Measurements from ENCODE around the gene HDAC7. TPM values are rescaled to one million over a fixed set of nuclear protein-coding genes. Genes with fewer than 3 reads are reported as not detected.

Gene HDAC7
- total and polyA plus RNA-seq, 2 donors from 2014 or later, result 35.0 to 132 TPM

DNA sequence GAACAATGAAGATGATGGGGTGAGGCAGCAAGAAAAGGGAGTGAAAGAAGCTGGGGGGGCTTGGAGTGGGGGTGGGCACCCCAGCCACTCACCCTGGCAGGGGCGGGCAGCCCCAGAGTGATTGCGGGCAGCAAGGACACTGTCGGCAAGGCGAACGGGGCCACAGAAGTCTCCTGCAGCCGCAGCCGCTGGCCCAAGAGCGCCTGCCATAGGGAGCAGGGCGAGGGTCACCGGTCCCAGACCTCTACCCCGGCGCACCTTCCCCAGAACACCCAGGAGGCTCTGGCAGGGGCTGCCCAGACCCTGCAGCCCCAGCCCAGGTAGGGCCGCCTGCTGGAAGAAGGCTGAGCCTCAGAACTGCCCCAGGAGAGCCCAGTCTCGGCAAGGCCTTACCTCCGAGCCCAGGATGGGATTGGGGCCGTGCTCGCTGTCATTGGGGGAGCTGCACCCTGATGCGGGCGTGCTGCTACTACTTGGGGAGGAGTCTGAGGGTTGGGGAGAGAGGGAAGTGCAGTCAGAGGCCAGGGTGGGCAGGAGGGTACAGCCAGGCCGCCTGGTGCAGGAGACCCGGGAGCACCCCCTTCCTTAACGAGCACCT is 23.8 kb downstream of the HDAC7 start:
- Histone ChIP-seq H3K4me3 (ENCODE audit: low read length in 3 of 3) (no peak overlapping the region), H3K36me3 (ENCODE audit: control insufficient read depth in 2 of 3, insufficient read depth in 3 of 3, low read length in 3 of 3) (peaks cover 2 to 26% (median 19%) of the 10 kb centered on the region in 3 donors), H3K4me1 (ENCODE audit: control insufficient read depth in 2 of 3, insufficient read depth in 2 of 3, low read depth in 1 of 3, low read length in 3 of 3) (peaks cover 0 to 19% (median 0%) of the 10 kb centered on the region in 3 donors), H3K27ac (ENCODE audit: low read depth in 2 of 2, low read length in 2 of 2) (no peak overlapping the region), H3K9ac (ENCODE audit: low read length in 3 of 3) (no peak overlapping the region), H3K27me3 (ENCODE audit: control insufficient read depth, insufficient read depth, low read length) (no peaks in the 10 kb centered on the region), H3K9me3 (ENCODE audit: control insufficient read depth in 2 of 3, insufficient read depth in 1 of 3, low read length in 3 of 3) (no peaks in the 10 kb centered on the region)
- no peak for DNase-seq
- no peak for FAIRE-seq
- intact Hi-C loops (cut with DNase I), result no loop called here
- TF ChIP-seq, protein P1, sequence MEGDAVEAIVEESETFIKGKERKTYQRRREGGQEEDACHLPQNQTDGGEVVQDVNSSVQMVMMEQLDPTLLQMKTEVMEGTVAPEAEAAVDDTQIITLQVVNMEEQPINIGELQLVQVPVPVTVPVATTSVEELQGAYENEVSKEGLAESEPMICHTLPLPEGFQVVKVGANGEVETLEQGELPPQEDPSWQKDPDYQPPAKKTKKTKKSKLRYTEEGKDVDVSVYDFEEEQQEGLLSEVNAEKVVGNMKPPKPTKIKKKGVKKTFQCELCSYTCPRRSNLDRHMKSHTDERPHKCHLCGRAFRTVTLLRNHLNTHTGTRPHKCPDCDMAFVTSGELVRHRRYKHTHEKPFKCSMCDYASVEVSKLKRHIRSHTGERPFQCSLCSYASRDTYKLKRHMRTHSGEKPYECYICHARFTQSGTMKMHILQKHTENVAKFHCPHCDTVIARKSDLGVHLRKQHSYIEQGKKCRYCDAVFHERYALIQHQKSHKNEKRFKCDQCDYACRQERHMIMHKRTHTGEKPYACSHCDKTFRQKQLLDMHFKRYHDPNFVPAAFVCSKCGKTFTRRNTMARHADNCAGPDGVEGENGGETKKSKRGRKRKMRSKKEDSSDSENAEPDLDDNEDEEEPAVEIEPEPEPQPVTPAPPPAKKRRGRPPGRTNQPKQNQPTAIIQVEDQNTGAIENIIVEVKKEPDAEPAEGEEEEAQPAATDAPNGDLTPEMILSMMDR (IDR thresholded peaks at IDR 0.05; ENCODE audit: borderline replicate concordance, extremely low read depth, insufficient read depth), result no peak

DNA sequence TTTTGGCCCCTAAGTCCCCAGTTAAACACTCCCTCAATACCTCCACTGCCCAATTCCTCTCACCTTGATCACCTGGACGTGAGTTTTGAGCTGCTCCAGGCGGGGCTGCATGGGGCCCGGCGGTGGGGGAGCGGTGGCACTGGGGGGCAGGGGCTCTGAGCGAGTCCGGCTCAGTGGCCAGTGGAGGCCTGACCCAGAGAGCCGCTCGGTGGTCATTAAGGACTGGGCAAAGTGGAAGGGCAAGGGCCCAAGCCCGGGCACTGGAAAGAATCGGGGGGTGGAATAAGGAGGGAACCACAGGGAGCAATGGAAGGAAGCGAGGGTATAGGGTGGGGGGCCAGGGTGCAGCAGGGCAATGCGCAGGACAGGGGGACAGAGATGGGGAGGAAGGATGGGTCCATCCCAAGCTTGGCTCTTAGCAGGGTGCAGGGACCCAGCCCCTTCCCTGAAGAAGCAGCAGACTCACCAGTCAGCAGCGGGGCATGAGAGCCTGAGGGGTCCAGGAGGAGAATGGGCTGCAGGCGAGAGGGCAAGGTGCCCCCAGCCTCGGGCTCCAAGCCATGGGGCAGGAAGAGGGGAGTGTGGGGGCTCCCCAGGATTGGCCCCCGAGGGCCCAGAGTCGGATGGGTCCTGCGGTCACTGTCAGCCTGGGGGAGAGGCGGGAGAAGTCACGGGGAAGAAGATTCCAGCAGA is 24.4 kb downstream of the HDAC7 start:
- no peak overlapping the region for H3K9ac ChIP-seq (ENCODE audit: low read length in 3 of 3)
- DNase-seq (peak in 1 of 5 donors; percentile 68), FAIRE-seq (no peak)
- no peaks in the 10 kb centered on the region for H3K27me3 ChIP-seq (ENCODE audit: control insufficient read depth, insufficient read depth, low read length)
- intact Hi-C loops (cut with DNase I), result no loop called here
- H3K4me1 ChIP-seq (ENCODE audit: control insufficient read depth in 2 of 3, insufficient read depth in 2 of 3, low read depth in 1 of 3, low read length in 3 of 3), result peaks cover 0 to 14% (median 0%) of the 10 kb centered on the region in 3 donors
- no peaks in the 10 kb centered on the region for H3K9me3 ChIP-seq (ENCODE audit: control insufficient read depth in 2 of 3, insufficient read depth in 1 of 3, low read length in 3 of 3)
- H3K4me3 ChIP-seq (ENCODE audit: low read length in 3 of 3), result no peak overlapping the region
- H3K36me3 ChIP-seq (ENCODE audit: control insufficient read depth in 2 of 3, insufficient read depth in 3 of 3, low read length in 3 of 3), result peaks cover 2 to 33% (median 21%) of the 10 kb centered on the region in 3 donors
- TF ChIP-seq, protein P1 (IDR thresholded peaks at IDR 0.05; ENCODE audit: borderline replicate concordance, extremely low read depth, insufficient read depth), result no peak
- no peak overlapping the region for H3K27ac ChIP-seq (ENCODE audit: low read depth in 2 of 2, low read length in 2 of 2)

DNA sequence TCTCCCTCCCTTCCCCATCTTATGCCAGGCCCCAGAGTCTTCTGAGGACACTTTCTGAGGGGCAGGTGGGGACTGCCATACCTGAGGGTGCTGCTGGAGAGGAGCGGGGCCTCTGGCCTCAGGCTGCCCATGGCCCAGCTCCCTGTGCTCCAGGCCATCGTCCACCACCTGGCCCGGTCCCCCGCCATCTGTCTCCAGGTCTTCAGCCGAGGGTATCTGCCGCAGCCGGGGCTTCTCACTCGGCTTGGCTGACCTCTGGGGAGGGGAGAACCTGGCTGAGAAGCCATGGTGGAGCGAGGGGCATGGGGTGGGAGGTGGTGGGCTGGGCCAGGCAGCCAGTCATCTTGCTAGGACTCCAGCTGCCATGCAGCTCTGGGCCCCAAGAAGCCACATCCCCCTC is 25.0 kb downstream of the HDAC7 start:
- H3K9ac ChIP-seq (ENCODE audit: low read length in 3 of 3), result no peak overlapping the region
- FAIRE-seq (no peak), DNase-seq (no peak)
- no peaks in the 10 kb centered on the region for H3K9me3 ChIP-seq (ENCODE audit: control insufficient read depth in 2 of 3, insufficient read depth in 1 of 3, low read length in 3 of 3)
- H3K4me3 ChIP-seq (ENCODE audit: low read length in 3 of 3), result no peak overlapping the region
- no peaks in the 10 kb centered on the region for H3K27me3 ChIP-seq (ENCODE audit: control insufficient read depth, insufficient read depth, low read length)
- H3K36me3 ChIP-seq (ENCODE audit: control insufficient read depth in 2 of 3, insufficient read depth in 3 of 3, low read length in 3 of 3), result peaks cover 2 to 33% (median 21%) of the 10 kb centered on the region in 3 donors
- intact Hi-C loops (cut with DNase I), result no loop called here
- peaks cover 0 to 8% (median 0%) of the 10 kb centered on the region in 3 donors for H3K4me1 ChIP-seq (ENCODE audit: control insufficient read depth in 2 of 3, insufficient read depth in 2 of 3, low read depth in 1 of 3, low read length in 3 of 3)
- H3K27ac ChIP-seq (ENCODE audit: low read depth in 2 of 2, low read length in 2 of 2), result no peak overlapping the region
- TF ChIP-seq, protein P1 (IDR thresholded peaks at IDR 0.05; ENCODE audit: borderline replicate concordance, extremely low read depth, insufficient read depth), result no peak

Data from kidney (tissue), 14 donors.